MM.1S (cell line): ENCODE measurements around the gene SLC35E2B.
"Not testable (repeated sequence)": the region's sequence is repeated elsewhere in the genome, so short reads cannot be mapped to it uniquely, and the experiment has no call there.

Experiments
- DNase-seq: peaks from one replicate; pipeline ENCODE4 v3.0.0-alpha.2; 2015
- H2AFZ ChIP-seq: fragments of 300-600 bp; sonication (generic); 2 replicates; pipeline ENCODE4 v1.6.0; 2016; ENCODE audit warnings: antibody characterized with exemption, low read length
- H3F3A ChIP-seq: fragments of 300-600 bp; sonication (generic); 2 replicates; pipeline ENCODE4 v1.6.1; 2016; ENCODE audit warnings: mild to moderate bottlenecking, antibody characterized with exemption, low read length, moderate library complexity, mixed read lengths; ENCODE audit not compliant: insufficient read depth
- H3K27ac ChIP-seq: fragments of 300-600 bp; sonication (generic); 2 replicates; pipeline ENCODE4 v1.5.1; 2016; ENCODE audit warnings: mild to moderate bottlenecking, low read length
- H3K27me3 ChIP-seq: fragments of 300-600 bp; sonication (generic); replicated peaks from 2 replicates; pipeline ENCODE4 v1.6.0; 2016; ENCODE audit warnings: low read length; ENCODE audit not compliant: insufficient read depth
- H3K36me3 ChIP-seq: fragments of 300-600 bp; sonication (generic); replicated peaks from 2 replicates; pipeline ENCODE4 v1.6.1; 2016; ENCODE audit warnings: mild to moderate bottlenecking, low read length, mixed read lengths; ENCODE audit not compliant: insufficient read depth
- H3K4me1 ChIP-seq: fragments of 300-600 bp; sonication (generic); 2 replicates; pipeline ENCODE4 v1.6.1; 2016; ENCODE audit warnings: low read length, mixed read lengths
- H3K4me2 ChIP-seq: fragments of 300-600 bp; sonication (generic); 2 replicates; pipeline ENCODE4 v1.6.0; 2016; ENCODE audit warnings: low read depth, low read length
- H3K4me3 ChIP-seq: fragments of 300-600 bp; sonication (generic); 2 replicates; pipeline ENCODE4 v1.5.1; 2016; ENCODE audit warnings: low read length, mixed read lengths
- H3K79me2 ChIP-seq: fragments of 300-600 bp; sonication (generic); 2 replicates; pipeline ENCODE4 v1.6.1; 2016; ENCODE audit warnings: mixed run types, low read length, mixed read lengths
- H3K9ac ChIP-seq: fragments of 300-600 bp; sonication (generic); 2 replicates; pipeline ENCODE4 v1.6.1; 2016; ENCODE audit warnings: low read length, mixed read lengths
- H3K9me2 ChIP-seq: fragments of 300-600 bp; sonication (generic); replicated peaks from 2 replicates; pipeline ENCODE4 v1.6.1; 2016; ENCODE audit warnings: mild to moderate bottlenecking, low read length, mixed read lengths; ENCODE audit not compliant: insufficient read depth
- H3K9me3 ChIP-seq: fragments of 300-600 bp; sonication (generic); replicated peaks from 2 replicates; pipeline ENCODE4 v1.6.1; 2016; ENCODE audit warnings: mild to moderate bottlenecking, low read length, mixed read lengths; ENCODE audit not compliant: insufficient read depth
- H4K20me1 ChIP-seq: fragments of 300-600 bp; sonication (generic); 2 replicates; pipeline ENCODE4 v1.6.1; 2016; ENCODE audit warnings: mild to moderate bottlenecking, low read length, moderate library complexity, mixed read lengths; ENCODE audit not compliant: insufficient read depth
- EZH2 ChIP-seq: fragments of 300-600 bp; sonication (generic); optimal IDR thresholded peaks from 2 replicates; pipeline ENCODE3; 2017; ENCODE audit warnings: low read depth, mild to moderate bottlenecking, antibody characterized with exemption, low read length, mixed read lengths
- EZH2phosphoT487 ChIP-seq: fragments of 300-600 bp; sonication (generic); IDR thresholded peaks from 2 replicates; pipeline ENCODE4 v1.6.1; 2018; ENCODE audit warnings: antibody characterized with exemption, low read length
- TF ChIP-seq, protein P1 (sequence below): fragments of 300-600 bp; sonication (generic); IDR thresholded peaks from 2 replicates; pipeline ENCODE4 v1.5.1; 2016; ENCODE audit warnings: antibody characterized with exemption, low read length, mixed read lengths

Gene SLC35E2B

DNA sequence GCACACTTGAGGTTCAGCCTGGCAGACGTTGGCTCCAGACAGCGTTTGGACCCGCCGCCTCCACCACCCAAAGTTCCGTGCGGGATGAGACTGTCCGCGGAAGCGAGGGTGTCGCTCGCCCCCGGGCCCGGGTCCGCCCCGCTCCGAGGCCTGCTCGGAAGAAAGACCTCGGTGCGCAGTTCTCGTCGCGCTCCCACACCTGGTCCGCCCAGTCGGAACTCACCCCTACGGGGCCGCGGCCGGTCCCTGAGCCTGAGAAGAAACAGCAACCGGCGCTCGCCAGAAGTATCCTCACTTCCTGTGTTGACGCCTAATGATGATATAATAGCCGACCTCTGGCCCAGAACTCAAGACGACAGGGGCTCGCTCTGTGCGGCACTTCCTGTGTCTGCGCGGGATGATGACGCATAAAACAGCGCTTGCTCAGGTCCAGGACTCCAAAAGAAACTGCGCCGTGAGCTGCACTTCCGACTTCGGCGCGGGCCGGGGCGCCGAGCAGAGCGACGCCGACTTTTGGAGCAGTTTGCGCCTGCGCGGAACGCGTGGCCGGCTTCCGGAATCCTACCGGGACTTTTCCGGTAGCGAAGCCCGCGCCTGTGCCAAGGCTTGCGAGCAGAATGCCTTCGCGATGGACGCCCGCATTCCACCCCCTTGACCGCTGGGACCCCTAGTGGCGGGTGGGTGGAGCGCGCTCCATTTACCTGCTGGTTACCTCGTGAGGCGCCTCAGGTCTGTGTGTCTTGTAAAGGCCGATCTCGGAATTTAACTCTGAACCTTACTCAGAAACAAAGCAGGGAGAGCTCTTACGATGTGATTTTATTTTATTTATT lies 31.7 kb upstream of the SLC35E2B start, which contains the start of gene CDK11A:
Gene CDK11A (minus strand): TSS at position 323 of the 830 bp plus-strand sequence. CDS start 1,539 bp downstream, outside the sequence.
- not testable (repeated sequence) for H3K4me1 ChIP-seq, H3K27me3 ChIP-seq, H3K9me3 ChIP-seq, H4K20me1 ChIP-seq, H3K9me2 ChIP-seq, H3K36me3 ChIP-seq, H3F3A ChIP-seq
- Histone ChIP-seq H3K4me3 (peak within 1 kb of the TSS; percentile 71), H3K9ac (peak within 1 kb of the TSS; percentile 77), H3K27ac (peak within 1 kb of the TSS; percentile 88), H2AFZ (0 out of 2 replicates have a peak within 1 kb of the TSS, but pooled peaks have one; percentile 39), H3K79me2 (peaks cover 15% of the 10 kb centered on the region), H3K4me2 (peak within 1 kb of the TSS; percentile 33; the same call in 1 of the 2 replicates)
- peak; percentile 99 for DNase-seq
- TF ChIP-seq, protein P1, sequence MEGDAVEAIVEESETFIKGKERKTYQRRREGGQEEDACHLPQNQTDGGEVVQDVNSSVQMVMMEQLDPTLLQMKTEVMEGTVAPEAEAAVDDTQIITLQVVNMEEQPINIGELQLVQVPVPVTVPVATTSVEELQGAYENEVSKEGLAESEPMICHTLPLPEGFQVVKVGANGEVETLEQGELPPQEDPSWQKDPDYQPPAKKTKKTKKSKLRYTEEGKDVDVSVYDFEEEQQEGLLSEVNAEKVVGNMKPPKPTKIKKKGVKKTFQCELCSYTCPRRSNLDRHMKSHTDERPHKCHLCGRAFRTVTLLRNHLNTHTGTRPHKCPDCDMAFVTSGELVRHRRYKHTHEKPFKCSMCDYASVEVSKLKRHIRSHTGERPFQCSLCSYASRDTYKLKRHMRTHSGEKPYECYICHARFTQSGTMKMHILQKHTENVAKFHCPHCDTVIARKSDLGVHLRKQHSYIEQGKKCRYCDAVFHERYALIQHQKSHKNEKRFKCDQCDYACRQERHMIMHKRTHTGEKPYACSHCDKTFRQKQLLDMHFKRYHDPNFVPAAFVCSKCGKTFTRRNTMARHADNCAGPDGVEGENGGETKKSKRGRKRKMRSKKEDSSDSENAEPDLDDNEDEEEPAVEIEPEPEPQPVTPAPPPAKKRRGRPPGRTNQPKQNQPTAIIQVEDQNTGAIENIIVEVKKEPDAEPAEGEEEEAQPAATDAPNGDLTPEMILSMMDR: peak; percentile 25

DNA sequence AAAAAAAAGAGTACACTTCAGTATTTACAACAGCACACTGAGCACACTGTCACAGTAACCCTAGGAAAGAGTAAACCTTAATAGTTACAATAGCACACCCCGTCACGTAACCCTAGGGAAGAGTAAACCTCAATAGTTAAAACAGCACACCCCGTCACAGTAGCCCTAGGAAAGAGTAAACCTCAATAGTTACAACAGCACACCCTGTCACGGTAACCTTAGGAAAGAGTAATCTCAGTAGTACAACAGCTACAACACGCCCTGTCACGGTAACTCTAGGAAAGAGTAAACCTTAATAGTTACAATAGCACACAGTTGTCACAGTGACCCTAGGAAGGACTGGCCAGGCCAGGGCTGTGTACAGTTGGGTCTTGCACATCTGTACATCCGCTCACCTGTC lies 28.6 kb upstream of the SLC35E2B start:
- no peaks in the 10 kb centered on the region for H3K9me3 ChIP-seq
- H4K20me1 ChIP-seq: no peaks in the 10 kb centered on the region
- peaks cover 15% of the 10 kb centered on the region for H3K79me2 ChIP-seq
- H2AFZ ChIP-seq: no peak overlapping the region
- peaks cover 3% of the 10 kb centered on the region for H3K36me3 ChIP-seq
- no peaks in the 10 kb centered on the region for H3K4me1 ChIP-seq
- no peak overlapping the region for H3K4me3 ChIP-seq
- TF ChIP-seq EZH2phosphoT487: no peak
- TF ChIP-seq, protein P1: no peak
- TF ChIP-seq EZH2: no peak
- H3K27me3 ChIP-seq: no peaks in the 10 kb centered on the region
- H3K9me2 ChIP-seq: no peaks in the 10 kb centered on the region
- H3K4me2 ChIP-seq: no peak overlapping the region
- H3F3A ChIP-seq: peaks cover 4% of the 10 kb centered on the region; the same call in 1 of the 2 replicates
- no peak overlapping the region for H3K9ac ChIP-seq
- H3K27ac ChIP-seq: no peak overlapping the region
- DNase-seq: no peak

DNA sequence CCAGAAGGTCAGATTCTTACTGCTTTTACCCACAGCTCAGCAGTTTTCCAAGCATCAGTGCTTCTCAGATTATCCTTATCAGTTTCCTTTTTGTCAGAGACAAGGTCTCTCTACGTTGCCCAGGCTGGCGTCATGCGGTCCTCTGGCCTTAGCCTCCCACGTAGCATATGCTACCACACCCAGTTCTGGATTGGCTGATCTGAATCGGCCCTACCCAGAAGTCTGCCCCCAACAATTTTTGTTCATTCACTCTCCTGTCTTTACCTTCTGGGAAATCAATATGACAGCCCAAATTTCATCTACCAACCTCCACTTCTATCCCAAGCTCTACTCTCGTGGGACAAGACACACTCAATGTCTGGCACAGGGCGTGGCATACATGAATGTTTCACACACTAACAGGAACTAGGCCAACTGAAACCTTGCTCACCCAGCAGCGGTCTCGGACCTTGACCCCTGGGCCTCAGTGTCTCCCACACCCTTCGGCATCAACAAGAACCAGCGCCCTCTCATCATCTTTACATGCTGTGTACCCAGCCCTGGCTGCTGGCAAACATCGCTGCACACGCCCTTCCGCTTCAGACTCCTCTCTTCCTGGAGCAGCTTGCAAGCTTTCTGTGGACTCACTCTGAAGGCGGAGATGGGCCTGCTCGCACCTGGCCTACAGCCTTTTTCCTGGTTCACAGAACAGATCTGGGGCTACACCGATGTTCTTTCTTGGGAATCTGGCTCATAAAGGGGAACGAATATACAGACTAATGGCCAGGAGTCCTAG lies 22.7 kb upstream of the SLC35E2B start:
- not testable (repeated sequence) for H3K9me3 ChIP-seq, H2AFZ ChIP-seq, H3K9ac ChIP-seq, H4K20me1 ChIP-seq, H3K4me3 ChIP-seq, H3F3A ChIP-seq, H3K4me2 ChIP-seq, H3K4me1 ChIP-seq, H3K27me3 ChIP-seq, H3K9me2 ChIP-seq, H3K79me2 ChIP-seq, H3K36me3 ChIP-seq, H3K27ac ChIP-seq, DNase-seq

- H3K9me2 ChIP-seq, H3K27ac ChIP-seq, H4K20me1 ChIP-seq, DNase-seq, H3K27me3 ChIP-seq, H3K4me2 ChIP-seq, H3K4me1 ChIP-seq, H2AFZ ChIP-seq, H3K4me3 ChIP-seq, H3K9ac ChIP-seq, H3K36me3 ChIP-seq, H3F3A ChIP-seq, H3K9me3 ChIP-seq, H3K79me2 ChIP-seq: not testable (repeated sequence)
Measured at GRCh38 chr1:1707897-1708296, 15.3 kb upstream of the SLC35E2B start.

GRCh38 chr1:1707241-1707640 lies 14.6 kb upstream of the SLC35E2B start:
- H3K27ac ChIP-seq, H4K20me1 ChIP-seq, H3F3A ChIP-seq, H3K27me3 ChIP-seq, H3K4me3 ChIP-seq, H3K79me2 ChIP-seq, H3K36me3 ChIP-seq, H3K9ac ChIP-seq, H2AFZ ChIP-seq, H3K4me1 ChIP-seq, H3K4me2 ChIP-seq, DNase-seq, H3K9me2 ChIP-seq, H3K9me3 ChIP-seq: not testable (repeated sequence)

- DNase-seq, H3K4me2 ChIP-seq, H3K27ac ChIP-seq, H3K4me1 ChIP-seq, H4K20me1 ChIP-seq, H3K4me3 ChIP-seq, H3K27me3 ChIP-seq, H3F3A ChIP-seq, H3K9ac ChIP-seq, H2AFZ ChIP-seq, H3K79me2 ChIP-seq, H3K9me3 ChIP-seq, H3K9me2 ChIP-seq, H3K36me3 ChIP-seq: not testable (repeated sequence)
Measured at GRCh38 chr1:1705623-1706022, 13.0 kb upstream of the SLC35E2B start.
